Neuron (in vitro differentiated cells): Measurements from ENCODE around the gene BDNF.

ENCODE experiments used
- H2AFZ ChIP-seq: one replicate; pipeline ENCODE4 v1.6.1; 2013; ENCODE audit warnings: low read depth, mild to moderate bottlenecking, inconsistent platforms, low read length, moderate library complexity
- H3K27me3 ChIP-seq: one replicate; pipeline ENCODE4 v1.6.1; 2013; ENCODE audit warnings: low read length; ENCODE audit not compliant: insufficient read depth
- H3K36me3 ChIP-seq: one replicate; pipeline ENCODE4 v1.6.1; 2013; ENCODE audit warnings: low read length; ENCODE audit not compliant: insufficient read depth
- H3K4me1 ChIP-seq: one replicate; pipeline ENCODE4 v1.6.1; 2013; ENCODE audit warnings: low read length; ENCODE audit not compliant: insufficient read depth
- H3K4me3 ChIP-seq: 2 replicates; pipeline ENCODE4 v1.5.1; 2013; ENCODE audit warnings: mild to moderate bottlenecking, low read length, moderate library complexity
- H3K9me3 ChIP-seq: one replicate; pipeline ENCODE4 v1.6.1; 2013; ENCODE audit warnings: low read length

The BDNF gene

GRCh38 chr11:27701355-27702105, 1.3 kb upstream of the BDNF start:
- Histone ChIP-seq H3K36me3 (no peaks in the 10 kb centered on the region), H3K27me3 (peaks cover 44% of the 10 kb centered on the region), H2AFZ (peak overlapping the region; percentile 83), H3K4me1 (peaks cover 24% of the 10 kb centered on the region), H3K9me3 (no peaks in the 10 kb centered on the region), H3K4me3 (peak overlapping the region; percentile 41)

GRCh38 chr11:27699926-27700350, 317 bp downstream of the BDNF start:
- Histone ChIP-seq H3K4me3 (peak overlapping the region; percentile 30), H3K36me3 (no peaks in the 10 kb centered on the region), H3K9me3 (no peaks in the 10 kb centered on the region), H3K4me1 (peaks cover 24% of the 10 kb centered on the region), H3K27me3 (peaks cover 44% of the 10 kb centered on the region), H2AFZ (peak overlapping the region; percentile 81)

GRCh38 chr11:27699242-27699925, 871 bp downstream of the BDNF start:
- Histone ChIP-seq H3K4me1 (peaks cover 24% of the 10 kb centered on the region), H3K4me3 (peak overlapping the region; percentile 30), H3K9me3 (no peaks in the 10 kb centered on the region), H3K27me3 (peaks cover 41% of the 10 kb centered on the region), H2AFZ (peak overlapping the region; percentile 81), H3K36me3 (no peaks in the 10 kb centered on the region)

GRCh38 chr11:27698872-27699241, 1.4 kb downstream of the BDNF start:
- Histone ChIP-seq H2AFZ (peak overlapping the region; percentile 81), H3K9me3 (no peaks in the 10 kb centered on the region), H3K4me1 (peaks cover 24% of the 10 kb centered on the region), H3K36me3 (no peaks in the 10 kb centered on the region), H3K27me3 (peaks cover 38% of the 10 kb centered on the region), H3K4me3 (peak overlapping the region; percentile 30)

- Histone ChIP-seq H2AFZ (no peak overlapping the region), H3K9me3 (no peaks in the 10 kb centered on the region), H3K36me3 (no peaks in the 10 kb centered on the region), H3K27me3 (peaks cover 35% of the 10 kb centered on the region), H3K4me3 (no peak overlapping the region), H3K4me1 (peaks cover 24% of the 10 kb centered on the region)
Measured at GRCh38 chr11:27697679-27698275, 2.5 kb downstream of the BDNF start.

- Histone ChIP-seq H3K27me3 (peaks cover 27% of the 10 kb centered on the region), H3K9me3 (no peaks in the 10 kb centered on the region), H3K36me3 (no peaks in the 10 kb centered on the region), H3K4me3 (no peak overlapping the region), H3K4me1 (peaks cover 24% of the 10 kb centered on the region), H2AFZ (no peak overlapping the region)
Measured at GRCh38 chr11:27696961-27697360, 3.3 kb downstream of the BDNF start.

- Histone ChIP-seq H3K4me1 (peaks cover 18% of the 10 kb centered on the region), H2AFZ (no peak overlapping the region), H3K36me3 (no peaks in the 10 kb centered on the region), H3K4me3 (no peak overlapping the region), H3K27me3 (peaks cover 19% of the 10 kb centered on the region), H3K9me3 (no peaks in the 10 kb centered on the region)
Measured at GRCh38 chr11:27696115-27696514, 4.1 kb downstream of the BDNF start.

GRCh38 chr11:27694992-27695391, 5.3 kb downstream of the BDNF start:
- Histone ChIP-seq H3K9me3 (no peaks in the 10 kb centered on the region), H3K4me3 (no peak overlapping the region), H2AFZ (no peak overlapping the region), H3K27me3 (peaks cover 9% of the 10 kb centered on the region), H3K4me1 (peaks cover 12% of the 10 kb centered on the region), H3K36me3 (no peaks in the 10 kb centered on the region)

- Histone ChIP-seq H3K9me3 (no peaks in the 10 kb centered on the region), H3K4me1 (no peaks in the 10 kb centered on the region), H3K27me3 (no peaks in the 10 kb centered on the region), H3K4me3 (no peak overlapping the region), H3K36me3 (no peaks in the 10 kb centered on the region), H2AFZ (no peak overlapping the region)
Measured at GRCh38 chr11:27693398-27693797, 6.9 kb downstream of the BDNF start.

GRCh38 chr11:27692781-27693180, 7.5 kb downstream of the BDNF start:
- H3K4me1 ChIP-seq = no peaks in the 10 kb centered on the region
- no peak overlapping the region for H3K4me3 ChIP-seq
- no peaks in the 10 kb centered on the region for H3K9me3 ChIP-seq
- no peaks in the 10 kb centered on the region for H3K27me3 ChIP-seq
- no peak overlapping the region for H2AFZ ChIP-seq
- no peaks in the 10 kb centered on the region for H3K36me3 ChIP-seq

- Histone ChIP-seq H2AFZ (no peak overlapping the region), H3K9me3 (no peaks in the 10 kb centered on the region), H3K36me3 (no peaks in the 10 kb centered on the region), H3K4me1 (no peaks in the 10 kb centered on the region), H3K27me3 (no peaks in the 10 kb centered on the region), H3K4me3 (no peak overlapping the region)
Measured at GRCh38 chr11:27688076-27688475, 12.2 kb downstream of the BDNF start.

- H3K9me3 ChIP-seq = no peaks in the 10 kb centered on the region
- H2AFZ ChIP-seq = no peak overlapping the region
- no peaks in the 10 kb centered on the region for H3K4me1 ChIP-seq
- no peak overlapping the region for H3K4me3 ChIP-seq
- no peaks in the 10 kb centered on the region for H3K27me3 ChIP-seq
- H3K36me3 ChIP-seq = no peaks in the 10 kb centered on the region
Measured at GRCh38 chr11:27681664-27682063, 18.6 kb downstream of the BDNF start.
